Measurements from ENCODE around the gene FAM219B. TPM values are rescaled to one million over a fixed set of nuclear protein-coding genes. Genes with fewer than 3 reads are reported as not detected.

Gene FAM219B
- total and polyA plus RNA-seq, 2 of the 8 experiments (the other 6 are each of a cell fraction or from before 2014, with no cell fraction given) = 57.1 to 66.6 TPM

DNA sequence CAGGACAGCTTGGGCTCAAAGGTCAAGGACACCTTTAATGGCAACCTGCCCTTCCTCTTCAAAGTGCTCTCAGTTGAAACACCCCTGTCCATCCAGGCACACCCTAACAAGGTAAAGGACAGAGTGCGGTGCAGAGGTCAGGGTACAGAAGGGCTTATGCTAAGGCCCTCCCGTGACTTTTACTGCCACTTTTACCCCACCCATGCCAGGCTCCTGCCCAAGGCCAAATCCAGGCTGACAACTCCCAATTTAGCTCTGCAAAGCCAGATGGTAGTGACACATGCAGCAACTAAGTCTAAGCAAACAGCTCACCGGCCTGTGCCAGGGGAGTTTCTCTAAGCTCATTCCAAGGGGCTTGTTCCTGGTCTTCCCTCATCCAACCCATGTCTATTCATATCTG, 15.2 kb downstream of the FAM219B start:
- Histone ChIP-seq H3K79me1 (ENCODE audit: low read depth, low read length) (no peaks in the 10 kb centered on the region), H3K4me2 (ENCODE audit: insufficient read depth in 1 of 2, low read depth in 2 of 2, low read length in 2 of 2) (no peak overlapping the region; a peak in 1 of 4 replicates), H2BK20ac (ENCODE audit: low read length) (no peak overlapping the region), H3K4ac (replicated peaks; ENCODE audit: insufficient read length, low read depth, low read length) (no peak overlapping the region), H3K79me2 (ENCODE audit: control insufficient read depth in 1 of 2, insufficient read depth in 2 of 2, low read length in 2 of 2) (no peaks in the 10 kb centered on the region), H3K23ac (ENCODE audit: insufficient read length) (no peak overlapping the region), H2AK5ac (ENCODE audit: low read depth, low read length) (no peak overlapping the region), H3K9me3 (ENCODE audit: insufficient read depth in 2 of 2, low read depth in 1 of 2, low read length in 1 of 2) (no peaks in the 10 kb centered on the region), H3K4me1 (replicated peaks in 1 of 4; ENCODE audit: control insufficient read depth in 3 of 4, insufficient read depth in 4 of 4, low read length in 3 of 4) (peaks cover 0 to 4% (median 2%) of the 10 kb centered on the region in 4 experiments; a peak in 4 of 7 replicates), H3K27me3 (replicated peaks in 1 of 4; ENCODE audit: control insufficient read depth in 3 of 4, extremely low read depth in 1 of 4, insufficient read depth in 3 of 4, low read length in 3 of 4) (no peaks in the 10 kb centered on the region), H2BK12ac (ENCODE audit: low read depth, low read length) (no peak overlapping the region), H3K23me2 (ENCODE audit: low read depth, low read length) (peaks cover 9% of the 10 kb centered on the region), H3K18ac (ENCODE audit: extremely low read depth, low read length) (no peak overlapping the region), H3K14ac (ENCODE audit: insufficient read length) (no peak overlapping the region), H2BK120ac (replicated peaks; ENCODE audit: low read depth, low read length) (no peak overlapping the region), H4K20me1 (replicated peaks in 1 of 2; ENCODE audit: control insufficient read depth in 1 of 2, insufficient read depth in 2 of 2, low read length in 2 of 2) (no peaks in the 10 kb centered on the region), H3K4me3 (ENCODE audit: extremely low read depth in 1 of 4, insufficient read depth in 2 of 4, low read depth in 3 of 4, low read length in 4 of 4) (no peak overlapping the region), H4K91ac (replicated peaks; ENCODE audit: insufficient read length, low read length) (no peak overlapping the region), H3K36me3 (ENCODE audit: control insufficient read depth in 2 of 4, insufficient read depth in 4 of 4, low read length in 3 of 4) (peaks cover 5 to 18% (median 15%) of the 10 kb centered on the region in 4 experiments; a peak in 6 of 8 replicates), H2BK5ac (ENCODE audit: low read depth, low read length) (no peak overlapping the region), H2BK15ac (ENCODE audit: low read length) (no peak overlapping the region), H3K9ac (replicated peaks in 1 of 4; ENCODE audit: extremely low read depth in 1 of 4, low read depth in 3 of 4, low read length in 3 of 4) (no peak overlapping the region), H4K5ac (ENCODE audit: insufficient read length, low read depth, low read length) (no peak overlapping the region), H4K8ac (ENCODE audit: extremely low read depth, insufficient read depth, low read length) (no peak overlapping the region), H3K27ac (ENCODE audit: low read depth, low read length) (no peak overlapping the region), H3K56ac (replicated peaks; ENCODE audit: insufficient read length, low read depth, low read length) (no peak overlapping the region), H2AFZ (ENCODE audit: low read length) (no peak overlapping the region)
- DNase-seq (ENCODE audit: low read depth in 1 of 2, low spot score in 2 of 2) = no peak
- no peak for FAIRE-seq
- WGBS, 2 experiments (ENCODE audit: extremely low coverage in 1 of 2, insufficient coverage in 1 of 2, insufficient read length in 1 of 2, insufficient replicate concordance in 2 of 2, low coverage in 1 of 2, low lambda C conversion rate in 2 of 2, missing lambda C conversion rate in 1 of 2) = 93% methylated on average over 3 of the region's 3 CpGs; no CpG with 5 or more reads in 1 of the 2 experiments
- ChIA-PET POLR2A (ENCODE audit: partially characterized antibody) (interaction anchor here (0.7 to 7.0 kb wide), 3 partner anchors 11 to 48 kb away, joined by 3 to 116 read pairs (median 5); partner anchors contain the start of genes FAM219B and ULK3), CTCF (ENCODE audit: partially characterized antibody) (interaction anchor here (0.7 to 6.2 kb wide), 5 partner anchors 7 to 56 kb away, joined by 3 to 54 read pairs (median 3); no protein-coding TSS in a partner anchor)
- TF ChIP-seq MAFK (IDR thresholded peaks at IDR 0.05; ENCODE audit: low read depth, low read length) = no peak
- no peak for TF ChIP-seq CHD1 (IDR thresholded peaks at IDR 0.05; ENCODE audit: low read depth, low read length)
- TF ChIP-seq, protein P1, sequence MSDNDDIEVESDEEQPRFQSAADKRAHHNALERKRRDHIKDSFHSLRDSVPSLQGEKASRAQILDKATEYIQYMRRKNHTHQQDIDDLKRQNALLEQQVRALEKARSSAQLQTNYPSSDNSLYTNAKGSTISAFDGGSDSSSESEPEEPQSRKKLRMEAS (IDR thresholded peaks at IDR 0.05) = no peak
- TF ChIP-seq HDAC2 (IDR thresholded peaks at IDR 0.05; ENCODE audit: borderline replicate concordance in 1 of 2, low read depth in 2 of 2, low read length in 2 of 2) = no peak
- TF ChIP-seq BACH1 (IDR thresholded peaks at IDR 0.05; ENCODE audit: low read length) = no peak
- TF ChIP-seq KDM1A (IDR thresholded peaks at IDR 0.05; ENCODE audit: borderline replicate concordance, low read length) = no peak
- TF ChIP-seq, protein P2, sequence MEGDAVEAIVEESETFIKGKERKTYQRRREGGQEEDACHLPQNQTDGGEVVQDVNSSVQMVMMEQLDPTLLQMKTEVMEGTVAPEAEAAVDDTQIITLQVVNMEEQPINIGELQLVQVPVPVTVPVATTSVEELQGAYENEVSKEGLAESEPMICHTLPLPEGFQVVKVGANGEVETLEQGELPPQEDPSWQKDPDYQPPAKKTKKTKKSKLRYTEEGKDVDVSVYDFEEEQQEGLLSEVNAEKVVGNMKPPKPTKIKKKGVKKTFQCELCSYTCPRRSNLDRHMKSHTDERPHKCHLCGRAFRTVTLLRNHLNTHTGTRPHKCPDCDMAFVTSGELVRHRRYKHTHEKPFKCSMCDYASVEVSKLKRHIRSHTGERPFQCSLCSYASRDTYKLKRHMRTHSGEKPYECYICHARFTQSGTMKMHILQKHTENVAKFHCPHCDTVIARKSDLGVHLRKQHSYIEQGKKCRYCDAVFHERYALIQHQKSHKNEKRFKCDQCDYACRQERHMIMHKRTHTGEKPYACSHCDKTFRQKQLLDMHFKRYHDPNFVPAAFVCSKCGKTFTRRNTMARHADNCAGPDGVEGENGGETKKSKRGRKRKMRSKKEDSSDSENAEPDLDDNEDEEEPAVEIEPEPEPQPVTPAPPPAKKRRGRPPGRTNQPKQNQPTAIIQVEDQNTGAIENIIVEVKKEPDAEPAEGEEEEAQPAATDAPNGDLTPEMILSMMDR (IDR thresholded peaks at IDR 0.05; ENCODE audit: control extremely low read depth in 1 of 3, insufficient read depth in 1 of 3, low read depth in 1 of 3, low read length in 3 of 3) = no peak
- TF ChIP-seq NANOG (IDR thresholded peaks at IDR 0.05; ENCODE audit: insufficient read depth, low read depth, low read length, poor library complexity, severe bottlenecking) = no peak
- no peak for TF ChIP-seq HDAC6 (IDR thresholded peaks at IDR 0.05; ENCODE audit: low read depth, low read length)
- no peak for TF ChIP-seq SIN3A (conservative IDR thresholded peaks at IDR 0.05 in 1 of 2, IDR thresholded peaks at IDR 0.05 in 1 of 2; ENCODE audit: low read depth in 1 of 2, low read length in 2 of 2)

Measured in H1 (cell line).